GM19025 (cell line): ENCODE results near the gene BDKRB2.
"Not testable (repeated sequence)": the region's sequence is repeated elsewhere in the genome, so short reads cannot be mapped to it uniquely, and the experiment has no call there.

Experiments used
- ATAC-seq: cut with Tn5 transposase; IDR thresholded peaks from one replicate; pipeline ENCODE4 v1.9.1; 2021; ENCODE audit warnings: mild to moderate bottlenecking, low read depth, moderate library complexity; ENCODE audit not compliant: unreplicated experiment

BDKRB2 gene

DNA sequence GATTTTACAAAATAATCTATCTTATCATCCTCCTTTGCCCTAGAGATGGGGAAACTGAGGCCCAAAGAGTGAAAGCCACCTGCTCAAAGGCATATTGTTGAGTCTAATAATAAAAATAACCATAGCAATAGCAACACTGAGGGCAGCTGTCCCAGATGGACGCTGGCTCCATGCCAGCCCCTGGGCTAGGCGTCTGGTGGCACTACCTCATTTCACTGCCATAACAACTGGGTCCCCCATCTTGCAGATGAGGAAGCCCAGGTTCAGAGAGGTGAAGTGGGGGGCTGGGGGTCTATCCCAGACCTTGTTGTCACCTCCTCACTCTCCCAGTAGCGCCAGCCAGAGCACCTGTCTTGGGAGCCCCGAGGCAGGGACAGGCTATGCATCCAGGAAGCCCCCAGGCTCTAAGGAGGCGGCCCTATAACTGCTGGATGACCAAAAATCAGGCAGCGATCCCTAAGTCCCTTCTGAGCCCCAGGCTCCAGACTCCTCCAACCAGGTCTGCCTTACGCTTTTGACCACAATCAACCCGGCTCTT is 12.8 kb downstream of the BDKRB2 start:
- ATAC-seq: no peak

GRCh38 chr14:96221109-96221650 is 16.5 kb downstream of the BDKRB2 start:
- ATAC-seq: no peak

GRCh38 chr14:96221841-96222240 is 17.2 kb downstream of the BDKRB2 start:
- ATAC-seq: no peak

- no peak for ATAC-seq
Measured at GRCh38 chr14:96224480-96225096, 19.9 kb downstream of the BDKRB2 start.

GRCh38 chr14:96225213-96225612 is 20.6 kb downstream of the BDKRB2 start:
- no peak for ATAC-seq

GRCh38 chr14:96225745-96226151 is 21.1 kb downstream of the BDKRB2 start:
- ATAC-seq: no peak

DNA sequence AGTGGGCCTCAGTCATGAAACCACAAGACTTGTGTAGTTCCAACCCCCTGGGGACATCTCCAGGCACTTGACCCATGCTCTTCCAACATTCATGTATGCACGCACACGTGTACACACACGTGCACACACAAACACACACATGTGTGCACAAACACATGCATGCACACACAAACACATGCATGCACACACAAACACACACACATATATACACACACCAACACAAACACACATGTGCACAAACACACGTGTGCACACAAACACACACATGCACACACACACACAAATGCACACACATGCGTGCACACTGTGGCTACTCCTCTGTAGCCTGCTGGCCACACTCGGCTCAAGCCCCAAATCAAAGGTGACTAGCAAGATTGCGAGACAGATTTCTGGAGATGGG is 22.8 kb downstream of the BDKRB2 start:
- no peak for ATAC-seq

DNA sequence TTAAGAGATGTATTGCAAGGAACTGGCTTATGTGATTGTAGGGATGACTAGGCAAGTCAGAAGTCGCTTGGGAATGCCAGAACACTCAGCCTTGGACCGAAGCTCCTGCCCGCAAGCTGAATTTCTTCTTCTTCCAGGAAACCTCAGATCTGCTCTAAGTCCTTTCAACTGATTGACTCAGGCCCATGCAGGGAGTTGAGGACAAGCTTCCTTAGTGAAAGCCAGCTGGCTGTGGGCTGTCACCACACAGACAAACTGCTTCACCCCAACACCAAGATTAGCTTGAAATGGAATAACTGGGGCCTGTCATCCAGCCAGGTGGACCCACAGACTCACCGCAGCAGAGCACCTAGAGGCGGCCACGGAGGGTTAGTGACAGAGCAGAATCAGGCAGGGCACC is 24.7 kb downstream of the BDKRB2 start:
- no peak for ATAC-seq

DNA sequence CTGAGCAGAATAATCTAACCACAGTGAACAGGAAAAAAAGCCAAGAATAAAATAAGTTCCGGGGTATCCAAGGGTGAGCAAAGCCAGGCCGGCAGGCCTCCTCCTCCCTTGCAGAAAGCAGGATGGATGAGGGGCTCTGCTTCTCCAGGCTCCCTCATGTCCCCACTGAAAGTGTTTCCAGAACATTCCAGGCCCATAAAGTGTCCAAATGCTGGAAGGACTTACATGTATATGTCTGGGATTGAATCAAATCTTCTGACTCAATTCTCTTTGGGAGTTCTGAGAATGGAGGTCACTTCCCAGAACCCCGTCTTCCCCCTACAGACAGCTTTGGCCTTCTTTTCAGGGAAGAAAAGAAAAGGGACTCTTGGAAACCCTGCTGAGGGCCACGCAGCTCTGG is 26.4 kb downstream of the BDKRB2 start:
- ATAC-seq: no peak

DNA sequence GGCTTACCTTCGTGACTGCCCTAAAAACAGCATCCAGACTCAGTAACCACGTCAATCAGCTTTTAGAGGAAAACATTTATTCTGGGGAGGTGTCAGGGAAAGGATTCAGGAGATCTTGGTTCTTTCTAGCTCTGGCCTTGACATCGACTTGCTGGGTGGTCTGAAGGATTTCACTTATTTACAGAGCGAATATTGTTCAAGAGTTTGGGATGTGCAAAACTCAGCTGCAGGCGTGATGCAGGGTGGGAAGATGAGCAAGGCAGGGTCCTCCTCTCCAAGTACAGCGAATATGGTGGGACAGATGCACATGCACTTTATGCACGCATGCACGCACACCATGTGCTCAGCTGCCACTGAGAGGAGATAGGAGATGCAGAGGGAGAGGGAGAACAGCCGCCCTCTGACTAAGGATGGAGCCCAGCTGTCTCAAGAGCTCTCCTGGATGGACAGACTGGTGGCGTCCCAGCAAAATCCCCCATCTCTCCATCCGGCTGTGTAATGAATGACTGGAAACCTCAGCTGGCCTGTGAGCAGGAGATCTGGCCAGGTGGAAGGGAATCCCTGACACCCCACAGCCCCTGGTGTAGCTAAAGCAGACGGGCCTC is 27.0 kb downstream of the BDKRB2 start:
- ATAC-seq: no peak

- ATAC-seq: no peak
Measured at GRCh38 chr14:96232506-96232905, 27.9 kb downstream of the BDKRB2 start.

DNA sequence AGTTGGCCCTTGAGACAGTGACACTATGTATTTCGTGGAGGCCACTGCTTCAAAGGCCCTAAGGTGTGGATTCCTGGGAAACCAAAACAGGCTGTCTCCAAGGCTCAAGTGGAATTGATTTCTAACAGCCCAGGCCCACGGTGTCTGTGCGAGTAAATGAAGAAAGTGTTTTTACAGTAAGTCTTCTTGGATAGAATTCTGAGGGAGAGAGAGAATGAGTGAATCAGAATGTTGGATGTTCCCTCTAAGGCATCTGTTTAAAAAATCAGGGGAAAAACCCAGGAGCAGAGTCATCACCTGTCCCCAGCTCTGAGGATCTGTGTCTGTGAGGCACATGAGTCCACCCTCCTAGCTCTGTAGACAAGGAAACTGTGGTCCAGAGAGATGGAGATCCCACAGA is 29.0 kb downstream of the BDKRB2 start:
- no peak for ATAC-seq

DNA sequence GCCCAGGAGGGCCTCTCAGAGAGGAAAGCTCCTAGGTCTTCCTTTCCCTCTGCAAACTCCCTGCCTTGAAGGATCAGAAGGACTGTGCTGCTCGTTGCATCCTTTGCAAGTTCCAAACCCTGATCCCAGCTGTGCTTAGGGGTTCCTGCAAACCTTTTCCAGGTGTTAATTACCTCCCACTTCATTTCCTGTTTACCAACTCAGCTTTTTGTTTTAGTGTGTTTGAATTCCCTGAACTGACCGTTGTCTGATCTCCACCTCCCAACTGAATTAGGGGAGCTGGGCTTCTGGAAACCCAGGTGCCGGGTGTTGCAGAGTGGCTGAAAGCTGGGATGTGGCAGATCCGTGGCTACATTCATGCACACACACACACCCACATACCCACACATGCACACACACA is 30.8 kb downstream of the BDKRB2 start:
- no peak for ATAC-seq

- ATAC-seq: no peak
Measured at GRCh38 chr14:96237641-96238040, 33.0 kb downstream of the BDKRB2 start.

DNA sequence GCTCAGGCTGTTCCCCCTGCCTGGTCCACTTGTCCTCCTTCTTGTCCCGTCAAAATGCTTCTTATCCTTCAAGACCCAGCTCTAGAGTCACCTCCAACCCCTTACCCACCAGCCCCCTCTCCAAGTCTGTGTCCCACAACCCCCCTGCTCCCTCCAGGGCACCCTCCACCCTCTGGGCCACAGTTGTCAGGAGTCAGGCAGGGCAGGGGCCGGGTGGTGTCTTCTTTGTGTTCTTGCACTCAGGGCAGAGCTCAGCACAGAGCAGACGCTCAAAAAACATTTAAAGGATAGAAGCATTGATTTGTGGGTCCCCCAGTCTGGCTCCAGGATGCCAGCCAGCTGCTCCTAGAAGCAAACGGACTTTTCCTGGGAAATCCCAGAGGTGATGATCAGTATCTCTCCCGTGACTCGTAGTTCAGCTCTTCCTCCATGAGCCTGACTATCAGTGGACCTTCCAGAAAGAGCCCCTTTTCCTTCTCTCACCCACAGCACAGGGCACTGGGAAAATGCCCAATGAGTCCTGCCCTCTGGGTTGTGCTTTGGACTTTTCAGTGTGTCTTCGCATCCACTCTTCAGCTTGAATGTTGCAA is 34.1 kb downstream of the BDKRB2 start:
- no peak for ATAC-seq

GRCh38 chr14:96239711-96240141 is 35.1 kb downstream of the BDKRB2 start:
- no peak for ATAC-seq

- no peak for ATAC-seq
Measured at GRCh38 chr14:96240641-96241040, 36.0 kb downstream of the BDKRB2 start.

DNA sequence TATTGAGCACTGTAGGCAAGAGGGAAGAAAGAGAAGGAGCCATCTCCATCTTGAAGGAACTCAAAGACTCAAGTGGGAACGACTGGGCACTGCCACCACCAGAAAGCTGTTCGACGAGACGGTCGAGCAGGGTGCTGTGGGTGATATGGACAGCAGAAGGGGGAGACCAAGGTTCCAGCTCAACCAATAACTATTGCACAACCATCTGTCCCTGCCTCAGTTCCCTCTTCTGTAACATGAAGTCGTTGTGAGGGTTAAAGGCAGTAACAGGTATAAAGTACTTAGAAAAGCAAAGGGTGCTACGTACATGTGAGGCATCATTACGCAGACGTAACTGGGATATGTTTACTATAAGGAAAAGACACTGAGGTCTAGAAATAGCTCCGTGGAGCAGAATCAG is 37.5 kb downstream of the BDKRB2 start:
- ATAC-seq: no peak

GRCh38 chr14:96243785-96244184 is 39.1 kb downstream of the BDKRB2 start:
- ATAC-seq: no peak

- not testable (repeated sequence) for ATAC-seq
Measured at GRCh38 chr14:96245074-96245473, 40.4 kb downstream of the BDKRB2 start.

DNA sequence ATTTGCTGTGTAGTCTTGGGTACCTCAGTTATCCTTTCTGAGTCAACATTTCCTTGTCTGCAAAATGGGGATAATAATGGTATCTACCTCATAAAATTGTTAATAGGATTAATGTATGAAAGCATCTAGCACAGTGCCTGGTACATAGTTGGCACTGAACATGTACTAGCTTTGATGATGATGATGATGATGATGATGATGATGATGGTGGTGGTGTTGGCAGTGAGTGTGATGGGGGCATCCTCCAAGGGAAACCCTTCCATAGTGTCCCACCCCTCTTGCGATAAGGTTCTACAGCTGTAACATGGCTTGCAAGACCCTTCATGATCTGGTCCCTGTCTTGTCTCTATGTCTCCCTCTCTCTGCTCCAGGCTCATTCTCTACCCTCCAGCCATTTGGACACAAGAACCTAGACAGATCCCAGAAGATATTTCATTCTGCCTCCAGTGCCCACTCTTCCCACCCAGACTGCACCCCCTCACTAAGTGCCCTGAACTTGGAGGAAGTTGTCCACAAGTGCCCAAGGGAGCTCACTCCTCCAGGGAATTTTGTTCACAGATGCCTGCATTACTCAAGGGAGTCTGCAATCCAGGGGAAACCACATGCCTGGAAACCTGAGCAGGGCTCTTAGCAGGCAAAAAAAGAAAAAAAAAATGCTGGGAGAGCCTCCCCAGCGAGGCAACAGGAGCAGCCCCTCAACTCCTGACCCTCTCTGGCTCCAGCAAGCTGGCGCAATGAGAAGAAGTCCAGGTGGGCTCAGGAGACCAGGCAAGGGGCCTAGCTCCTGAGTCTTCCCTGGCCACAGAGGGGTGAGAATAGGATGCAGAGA is 41.3 kb downstream of the BDKRB2 start:
- ATAC-seq: no peak
